SK-N-SH (cell line): ENCODE results near the gene PCDHB2. TPM values are rescaled to one million over a fixed set of nuclear protein-coding genes. Genes with fewer than 3 reads are reported as not detected.

Experiments
- CTCF ChIA-PET: fragments of 300-600, 350-600 bp; formaldehyde crosslinking; extraction: SDS; loops from one replicate; lab custom pipeline; 2021; lab: Yijun Ruan, JAX
- POLR2A ChIA-PET: fragments of 350-600 bp; sonication (Branson Sonifier 250); formaldehyde crosslinking; extraction: SDS; loops from one replicate; lab custom pipeline; 2020; ENCODE audit warnings: antibody characterized with exemption, inconsistent platforms; lab: Yijun Ruan, JAX
- DNase-seq: peaks from one replicate; pipeline ENCODE4 v3.0.0; 2012
- H2AFZ ChIP-seq: fragments of 200-600 bp; sonication (generic); 2 replicates; pipeline ENCODE4 v1.8.1; 2016; ENCODE audit warnings: antibody characterized with exemption, mild to moderate bottlenecking, low read depth
- H3F3A ChIP-seq: fragments of 200-600 bp; sonication (generic); replicated peaks from 2 replicates; pipeline ENCODE3; 2016; ENCODE audit warnings: antibody characterized with exemption, mild to moderate bottlenecking; ENCODE audit not compliant: insufficient read depth
- H3K27ac ChIP-seq, 2 experiments: fragments of 200-500 bp in 1 of 2; fragments of 200-600 bp in 1 of 2; sonication (Bioruptor generic) in 1 of 2; sonication (generic), shearing (Covaris generic) in 1 of 2; 2 replicates each; pipeline versions ENCODE4 v1.5.1 to v1.6.1; 2014 to 2016; ENCODE audit warnings: low read depth in 2 of 2, inconsistent platforms in 1 of 2, low read length in 1 of 2, mild to moderate bottlenecking in 1 of 2, mixed read lengths in 1 of 2
- H3K27me3 ChIP-seq: fragments of 200-600 bp; sonication (generic), shearing (Covaris generic); 2 replicates; pipeline ENCODE4 v1.6.1; 2016; ENCODE audit warnings: mixed run types; ENCODE audit not compliant: insufficient read depth
- H3K36me3 ChIP-seq, 2 experiments: fragments of 200-500 bp in 1 of 2; fragments of 200-600 bp in 1 of 2; sonication (Bioruptor generic) in 1 of 2; sonication (generic) in 1 of 2; replicated peaks in 1 of 2; 2 replicates each; pipeline versions ENCODE3 to v1.5.1; 2014 to 2016; ENCODE audit warnings: low read length in 1 of 2, mild to moderate bottlenecking in 1 of 2; ENCODE audit not compliant: insufficient read depth in 2 of 2, control insufficient read depth in 1 of 2
- H3K4me1 ChIP-seq, 2 experiments: fragments of 200-500 bp in 1 of 2; fragments of 200-600 bp in 1 of 2; sonication (Bioruptor generic) in 1 of 2; sonication (generic), shearing (Covaris generic) in 1 of 2; 2 replicates each; pipeline versions ENCODE4 v1.5.1 to v1.6.1; 2014 to 2016; ENCODE audit warnings: low read depth in 1 of 2, low read length in 1 of 2, mixed run types in 1 of 2; ENCODE audit not compliant: insufficient read depth in 2 of 2, control insufficient read depth in 1 of 2
- H3K4me2 ChIP-seq: fragments of 200-600 bp; sonication (generic), shearing (Covaris generic); 2 replicates; pipeline ENCODE4 v1.6.1; 2017; ENCODE audit warnings: mixed run types
- H3K4me3 ChIP-seq, 2 experiments: fragments of 200-500 bp in 1 of 2; fragments of 200-600 bp in 1 of 2; sonication (Bioruptor generic) in 1 of 2; sonication (generic), shearing (Covaris generic) in 1 of 2; 2 replicates each; pipeline versions ENCODE4 v1.5.1 to v1.8.1; 2014 to 2016; ENCODE audit warnings: low read depth in 2 of 2, inconsistent platforms in 1 of 2, low read length in 1 of 2, mild to moderate bottlenecking in 1 of 2, mixed read lengths in 1 of 2, moderate library complexity in 1 of 2
- H3K79me2 ChIP-seq: fragments of 200-600 bp; sonication (generic); 2 replicates; pipeline ENCODE4 v1.8.1; 2017; ENCODE audit warnings: mild to moderate bottlenecking; ENCODE audit not compliant: insufficient read depth
- H3K9ac ChIP-seq: fragments of 200-600 bp; sonication (generic); 2 replicates; pipeline ENCODE4 v1.6.1; 2017; ENCODE audit warnings: mixed run types
- H3K9me2 ChIP-seq: fragments of 200-600 bp; sonication (generic); 2 replicates; pipeline ENCODE4 v1.6.1; 2017; ENCODE audit warnings: mixed run types
- H3K9me3 ChIP-seq: fragments of 200-600 bp; sonication (generic); 2 replicates; pipeline ENCODE4 v1.6.1; 2017; ENCODE audit warnings: mixed run types, mild to moderate bottlenecking, moderate library complexity
- H4K20me1 ChIP-seq: fragments of 200-600 bp; sonication (generic); 2 replicates; pipeline ENCODE4 v1.6.1; 2017; ENCODE audit warnings: mild to moderate bottlenecking, mixed run types; ENCODE audit not compliant: insufficient read depth
- EP300 ChIP-seq, 2 experiments: IDR thresholded peaks; 2 replicates each; pipeline versions ENCODE4 v1.4.0 to v1.6.1; 2012; ENCODE audit warnings: borderline replicate concordance in 1 of 2, low read depth in 1 of 2, low read length in 1 of 2
- EZH2phosphoT487 ChIP-seq: fragments of 200-600 bp; sonication (generic); IDR thresholded peaks from 2 replicates; pipeline ENCODE4 v1.6.1; 2017; ENCODE audit warnings: low read depth, mixed run types, mild to moderate bottlenecking, antibody characterized with exemption, moderate library complexity, borderline replicate concordance
- FOSL2 ChIP-seq: IDR thresholded peaks from 2 replicates; pipeline ENCODE4 v1.4.0; 2012; ENCODE audit warnings: low read depth, mild to moderate bottlenecking, moderate library complexity, borderline replicate concordance
- FOXM1 ChIP-seq: IDR thresholded peaks from 2 replicates; pipeline ENCODE4 v1.4.0; 2012; ENCODE audit warnings: low read depth, mild to moderate bottlenecking
- GABPA ChIP-seq: IDR thresholded peaks from 2 replicates; pipeline ENCODE4 v1.4.0; 2012; ENCODE audit warnings: low read depth, mild to moderate bottlenecking
- JUND ChIP-seq: IDR thresholded peaks from 2 replicates; pipeline ENCODE4 v1.4.0; 2012
- MAX ChIP-seq: IDR thresholded peaks from 2 replicates; pipeline ENCODE4 v1.4.0; 2012; ENCODE audit warnings: low read depth
- MEF2A ChIP-seq: IDR thresholded peaks from 2 replicates; pipeline ENCODE4 v1.4.0; 2012; ENCODE audit warnings: low read depth, borderline replicate concordance
- MXI1 ChIP-seq: IDR thresholded peaks from 2 replicates; pipeline ENCODE4 v1.6.1; 2012; ENCODE audit warnings: mild to moderate bottlenecking, low read depth, low read length, improper control_type of control experiment
- NFIC ChIP-seq: IDR thresholded peaks from 2 replicates; pipeline ENCODE4 v1.4.0; 2012; ENCODE audit warnings: borderline replicate concordance
- POLR2AphosphoS5 ChIP-seq: IDR thresholded peaks from 2 replicates; pipeline ENCODE4 v1.6.1; 2012; ENCODE audit warnings: low read depth, low read length
- RAD21 ChIP-seq: IDR thresholded peaks from 2 replicates; pipeline ENCODE4 v1.6.1; 2012; ENCODE audit warnings: mild to moderate bottlenecking, low read length
- RCOR1 ChIP-seq: fragments of 150-350 bp; IDR thresholded peaks from 2 replicates; pipeline ENCODE4 v1.6.1; 2017; ENCODE audit warnings: antibody characterized with exemption, low read length
- RFX5 ChIP-seq: IDR thresholded peaks from 2 replicates; pipeline ENCODE4 v1.6.1; 2012; ENCODE audit warnings: mild to moderate bottlenecking, improper control_type of control experiment, low read length
- TAF1 ChIP-seq: IDR thresholded peaks from 2 replicates; pipeline ENCODE4 v1.6.1; 2012; ENCODE audit warnings: low read depth, mild to moderate bottlenecking, low read length, moderate library complexity, borderline replicate concordance
- USF2 ChIP-seq: fragments of 150-350 bp; IDR thresholded peaks from 2 replicates; pipeline ENCODE4 v1.6.1; 2017; ENCODE audit warnings: antibody characterized with exemption, low read length, low read depth, borderline replicate concordance
- YY1 ChIP-seq: IDR thresholded peaks from 2 replicates; pipeline ENCODE4 v1.4.0; 2012; ENCODE audit warnings: low read depth, mild to moderate bottlenecking
- WGBS: methylation state at CpG from one replicate; pipeline ENCODE4 v1.1.6; 2017; ENCODE audit warnings: low lambda C conversion rate; 5-methylcytosine and 5-hydroxymethylcytosine counted together
- polyA plus RNA-seq, 3 experiments: library from polyadenylated mRNA; depleted of rRNA; stranded (reverse); fragments of >200 nt; gene quantifications; 2 replicates each; pipeline ENCODE4 v1.2.3, GENCODE V29; 2012
- TF ChIP-seq, protein P1 (sequence below): IDR thresholded peaks from 2 replicates; pipeline ENCODE4 v1.6.1; 2012; ENCODE audit warnings: mild to moderate bottlenecking, low read depth, low read length, moderate library complexity
- TF ChIP-seq, protein P2 (sequence below): fragments of 150-350 bp; IDR thresholded peaks from 2 replicates; pipeline ENCODE4 v1.6.1; 2016; ENCODE audit warnings: mild to moderate bottlenecking, low read depth, low read length
- TF ChIP-seq, protein P3 (sequence below): IDR thresholded peaks from 2 replicates; pipeline ENCODE4 v1.4.0; 2012; ENCODE audit warnings: low read depth, borderline replicate concordance

Gene PCDHB2
- polyA plus RNA-seq, 1 of the 3 experiments (the other 2 are of a cell fraction), result 1.6 TPM

- Histone ChIP-seq H3F3A (no peaks in the 10 kb centered on the region), H3K4me2 (no peak overlapping the region), H4K20me1 (no peaks in the 10 kb centered on the region), H3K79me2 (no peaks in the 10 kb centered on the region), H2AFZ (no peak overlapping the region), H3K27ac (no peak overlapping the region), H3K4me1 (no peaks in the 10 kb centered on the region), H3K27me3 (no peaks in the 10 kb centered on the region), H3K36me3 (no peaks in the 10 kb centered on the region), H3K9me2 (no peaks in the 10 kb centered on the region)
- 78% methylated on average over 17 of the region's 17 CpGs for WGBS
- no peak for DNase-seq
- CTCF ChIA-PET, result interaction anchor here (0.7 kb wide), 1 partner anchor 401 kb away, joined by 4 read pairs; no protein-coding TSS in a partner anchor
- POLR2A ChIA-PET, result no interaction called here
- TF ChIP-seq, protein P1, sequence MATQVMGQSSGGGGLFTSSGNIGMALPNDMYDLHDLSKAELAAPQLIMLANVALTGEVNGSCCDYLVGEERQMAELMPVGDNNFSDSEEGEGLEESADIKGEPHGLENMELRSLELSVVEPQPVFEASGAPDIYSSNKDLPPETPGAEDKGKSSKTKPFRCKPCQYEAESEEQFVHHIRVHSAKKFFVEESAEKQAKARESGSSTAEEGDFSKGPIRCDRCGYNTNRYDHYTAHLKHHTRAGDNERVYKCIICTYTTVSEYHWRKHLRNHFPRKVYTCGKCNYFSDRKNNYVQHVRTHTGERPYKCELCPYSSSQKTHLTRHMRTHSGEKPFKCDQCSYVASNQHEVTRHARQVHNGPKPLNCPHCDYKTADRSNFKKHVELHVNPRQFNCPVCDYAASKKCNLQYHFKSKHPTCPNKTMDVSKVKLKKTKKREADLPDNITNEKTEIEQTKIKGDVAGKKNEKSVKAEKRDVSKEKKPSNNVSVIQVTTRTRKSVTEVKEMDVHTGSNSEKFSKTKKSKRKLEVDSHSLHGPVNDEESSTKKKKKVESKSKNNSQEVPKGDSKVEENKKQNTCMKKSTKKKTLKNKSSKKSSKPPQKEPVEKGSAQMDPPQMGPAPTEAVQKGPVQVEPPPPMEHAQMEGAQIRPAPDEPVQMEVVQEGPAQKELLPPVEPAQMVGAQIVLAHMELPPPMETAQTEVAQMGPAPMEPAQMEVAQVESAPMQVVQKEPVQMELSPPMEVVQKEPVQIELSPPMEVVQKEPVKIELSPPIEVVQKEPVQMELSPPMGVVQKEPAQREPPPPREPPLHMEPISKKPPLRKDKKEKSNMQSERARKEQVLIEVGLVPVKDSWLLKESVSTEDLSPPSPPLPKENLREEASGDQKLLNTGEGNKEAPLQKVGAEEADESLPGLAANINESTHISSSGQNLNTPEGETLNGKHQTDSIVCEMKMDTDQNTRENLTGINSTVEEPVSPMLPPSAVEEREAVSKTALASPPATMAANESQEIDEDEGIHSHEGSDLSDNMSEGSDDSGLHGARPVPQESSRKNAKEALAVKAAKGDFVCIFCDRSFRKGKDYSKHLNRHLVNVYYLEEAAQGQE, result no peak
- TF ChIP-seq FOSL2, result no peak
- TF ChIP-seq RCOR1, result no peak
- TF ChIP-seq MEF2A, result no peak
- TF ChIP-seq NFIC, result no peak
- TF ChIP-seq, all 33 proteins: peak for 0
- H3K4me3 ChIP-seq, result no peak overlapping the region
- H3K9ac ChIP-seq, result no peak overlapping the region
- H3K9me3 ChIP-seq, result no peaks in the 10 kb centered on the region
Observed at GRCh38 chr5:141077826-141078225, 16.6 kb upstream of the PCDHB2 start.

DNA sequence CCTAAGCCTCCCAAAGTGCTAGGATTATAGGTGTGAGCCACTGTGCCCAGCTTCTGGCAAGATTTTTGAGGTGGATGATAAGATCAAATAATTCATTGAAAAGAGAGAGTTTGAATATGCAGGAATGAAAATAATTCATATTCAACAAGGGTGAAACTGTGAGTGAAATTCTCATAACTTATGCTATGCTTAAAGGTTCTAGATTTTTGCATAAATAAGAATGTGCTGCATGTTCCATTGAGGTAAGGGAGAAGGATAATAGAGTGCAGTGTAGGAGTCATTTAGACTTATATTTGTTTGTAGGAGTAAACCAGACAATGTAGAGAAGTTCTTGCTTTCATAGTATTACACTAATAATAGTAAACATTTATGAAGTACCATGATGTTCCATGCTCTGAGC is 12.2 kb upstream of the PCDHB2 start:
- no peak overlapping the region for H3K27ac ChIP-seq
- POLR2A ChIA-PET, result no interaction called here
- TF ChIP-seq EZH2phosphoT487 (no peak), RFX5 (no peak), TAF1 (no peak), FOSL2 (no peak), POLR2AphosphoS5 (no peak), YY1 (no peak), USF2 (no peak), RAD21 (no peak), FOXM1 (no peak), GABPA (no peak), MEF2A (no peak), MXI1 (no peak), JUND (no peak), NFIC (no peak), MAX (no peak), EP300 (IDR thresholded peaks at IDR 0.05; ENCODE audit: borderline replicate concordance in 1 of 2, low read depth in 1 of 2, low read length in 1 of 2) (no peak)
- TF ChIP-seq, protein P2, sequence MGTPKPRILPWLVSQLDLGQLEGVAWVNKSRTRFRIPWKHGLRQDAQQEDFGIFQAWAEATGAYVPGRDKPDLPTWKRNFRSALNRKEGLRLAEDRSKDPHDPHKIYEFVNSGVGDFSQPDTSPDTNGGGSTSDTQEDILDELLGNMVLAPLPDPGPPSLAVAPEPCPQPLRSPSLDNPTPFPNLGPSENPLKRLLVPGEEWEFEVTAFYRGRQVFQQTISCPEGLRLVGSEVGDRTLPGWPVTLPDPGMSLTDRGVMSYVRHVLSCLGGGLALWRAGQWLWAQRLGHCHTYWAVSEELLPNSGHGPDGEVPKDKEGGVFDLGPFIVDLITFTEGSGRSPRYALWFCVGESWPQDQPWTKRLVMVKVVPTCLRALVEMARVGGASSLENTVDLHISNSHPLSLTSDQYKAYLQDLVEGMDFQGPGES, result no peak
- TF ChIP-seq, protein P3, sequence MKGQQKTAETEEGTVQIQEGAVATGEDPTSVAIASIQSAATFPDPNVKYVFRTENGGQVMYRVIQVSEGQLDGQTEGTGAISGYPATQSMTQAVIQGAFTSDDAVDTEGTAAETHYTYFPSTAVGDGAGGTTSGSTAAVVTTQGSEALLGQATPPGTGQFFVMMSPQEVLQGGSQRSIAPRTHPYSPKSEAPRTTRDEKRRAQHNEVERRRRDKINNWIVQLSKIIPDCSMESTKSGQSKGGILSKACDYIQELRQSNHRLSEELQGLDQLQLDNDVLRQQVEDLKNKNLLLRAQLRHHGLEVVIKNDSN, result no peak

More for the DNA sequence above, 12.2 kb upstream of the PCDHB2 start:
- no peaks in the 10 kb centered on the region for H3K9me3 ChIP-seq
- no peaks in the 10 kb centered on the region; a peak in 1 of 4 replicates for H3K4me1 ChIP-seq
- CTCF ChIA-PET, result interaction anchor here (0.6 to 1.1 kb wide), 2 partner anchors 39 to 241 kb away, joined by 3 to 4 read pairs; partner anchors contain the start of genes PCDHA8 and PCDHB4
- H3K9ac ChIP-seq, result no peak overlapping the region
- no peaks in the 10 kb centered on the region for H3K9me2 ChIP-seq
- DNase-seq, result no peak
- peak overlapping the region; percentile 11; the same call in 1 of the 2 replicates for H3K4me2 ChIP-seq
- H3K27me3 ChIP-seq, result no peaks in the 10 kb centered on the region
- no peaks in the 10 kb centered on the region for H3F3A ChIP-seq
- H3K79me2 ChIP-seq, result no peaks in the 10 kb centered on the region
- no peaks in the 10 kb centered on the region for H4K20me1 ChIP-seq
- no peak overlapping the region for H3K4me3 ChIP-seq
- no peak overlapping the region for H2AFZ ChIP-seq
- no peaks in the 10 kb centered on the region for H3K36me3 ChIP-seq
